HCT116 (cell line): Measurements from ENCODE around the gene KRT38. TPM values are rescaled to one million over a fixed set of nuclear protein-coding genes. Genes with fewer than 3 reads are reported as not detected.

ENCODE experiments used
- ATAC-seq: fragments of 200-7000 bp; cut with Tn5 transposase; 2 replicates; pipeline ENCODE4 v1.9.1; 2020; ENCODE audit warnings: mild to moderate bottlenecking, moderate library complexity
- Bru-seq: library from RNA; stranded (reverse); fragments of 400-500 nt; gene quantifications from one replicate; lab custom pipeline; 2021; lab: Mats Ljungman, UMichigan
- BruChase-seq, 2 experiments: library from RNA; stranded (reverse); fragments of 400-500 nt; gene quantifications; one replicate each; lab custom pipeline; 2021; lab: Mats Ljungman, UMichigan
- BruUV-seq: library from RNA; stranded (reverse); fragments of 400-500 nt; replicated peaks from 2 replicates; lab custom pipeline; 2021; lab: Mats Ljungman, UMichigan
- CTCF ChIA-PET: fragments of 300-600 bp; sonication (Branson Sonifier 250); formaldehyde crosslinking; loops from one replicate; lab custom pipeline; 2021; ENCODE audit warnings: antibody characterized with exemption; lab: Charles Lee
- POLR2A ChIA-PET: fragments of 300-600, 350-600 bp; sonication (Branson Sonifier 250); formaldehyde crosslinking; loops from one replicate; lab custom pipeline; 2021; ENCODE audit warnings: antibody characterized with exemption; lab: Charles Lee
- RAD21 ChIA-PET, 2 experiments: fragments of 300-600 bp; sonication (Branson Sonifier 250); formaldehyde crosslinking; loops; one replicate each; lab custom pipeline; 2023; ENCODE audit warnings: low total read pairs in 2 of 2; ENCODE audit not compliant: uncharacterized antibody in 2 of 2, unreplicated experiment in 2 of 2, low non-redundant PET in 1 of 2; lab: Charles Lee
- DNase-seq: peaks from one replicate; pipeline ENCODE4 v3.0.0-alpha.2; 2010; ENCODE audit warnings: low read depth, low spot score
- H2AFZ ChIP-seq: fragments of 200-600 bp; shearing (Covaris generic), sonication (generic); 2 replicates; pipeline ENCODE4 v1.6.1; 2017; ENCODE audit warnings: low read depth, mixed run types, mixed read lengths, antibody characterized with exemption, low read length; ENCODE audit not compliant: poor library complexity, severe bottlenecking
- H3K27ac ChIP-seq: 2 replicates; pipeline ENCODE4 v1.5.1; 2012; ENCODE audit warnings: low read depth, low read length
- H3K27me3 ChIP-seq: fragments of 200-600 bp; sonication (generic); 2 replicates; pipeline ENCODE4 v1.6.1; 2016; ENCODE audit warnings: mixed run types, low read length, mixed read lengths; ENCODE audit not compliant: insufficient read depth
- H3K36me3 ChIP-seq, 2 experiments: fragments of 200-500 bp in 1 of 2; fragments of 200-600 bp in 1 of 2; sonication (Bioruptor generic) in 1 of 2; sonication (generic) in 1 of 2; 2 replicates each; pipeline versions ENCODE4 v1.5.1 to v1.6.1; 2014 to 2016; ENCODE audit warnings: low read length in 2 of 2, inconsistent platforms in 1 of 2, mixed read lengths in 1 of 2, mixed run types in 1 of 2; ENCODE audit not compliant: insufficient read depth in 2 of 2, control insufficient read depth in 1 of 2
- H3K4me1 ChIP-seq, 2 experiments: fragments of 200-600 bp in 1 of 2; sonication (generic) in 1 of 2; 2 replicates each; pipeline versions ENCODE4 v1.5.1 to v1.6.1; 2012 to 2017; ENCODE audit warnings: low read length in 2 of 2, inconsistent platforms in 1 of 2, mild to moderate bottlenecking in 1 of 2, mixed read lengths in 1 of 2, mixed run types in 1 of 2, moderate library complexity in 1 of 2; ENCODE audit not compliant: insufficient read depth in 2 of 2, control insufficient read depth in 1 of 2
- H3K4me2 ChIP-seq: fragments of 200-600 bp; sonication (generic); 2 replicates; pipeline ENCODE4 v1.6.1; 2017; ENCODE audit warnings: mixed run types, low read length, mixed read lengths
- H3K4me3 ChIP-seq, 2 experiments: fragments of 200-600 bp in 1 of 2; sonication (generic) in 1 of 2; replicated peaks in 1 of 2; 2 replicates each; pipeline ENCODE4 v1.5.1; 2011 to 2016; ENCODE audit warnings: low read length in 2 of 2, control low read depth in 1 of 2, low read depth in 1 of 2, mild to moderate bottlenecking in 1 of 2, mixed read lengths in 1 of 2, mixed run types in 1 of 2
- H3K79me2 ChIP-seq: fragments of 200-600 bp; sonication (generic); 2 replicates; pipeline ENCODE4 v1.6.1; 2017; ENCODE audit warnings: mild to moderate bottlenecking, mixed run types, low read length, moderate library complexity, mixed read lengths; ENCODE audit not compliant: insufficient read depth
- H3K9ac ChIP-seq: fragments of 200-600 bp; sonication (generic); 2 replicates; pipeline ENCODE4 v1.6.1; 2016; ENCODE audit warnings: low read length, mixed read lengths
- H3K9me2 ChIP-seq: fragments of 200-600 bp; sonication (generic), shearing (Covaris generic); 2 replicates; pipeline ENCODE4 v1.6.1; 2017; ENCODE audit warnings: mixed run types, mild to moderate bottlenecking, moderate library complexity; ENCODE audit not compliant: insufficient read depth
- H3K9me3 ChIP-seq, 2 experiments: fragments of 200-500 bp in 1 of 2; fragments of 200-600 bp in 1 of 2; sonication (Bioruptor generic) in 1 of 2; sonication (generic) in 1 of 2; 2 replicates each; pipeline ENCODE4 v1.6.1; 2014 to 2017; ENCODE audit warnings: low read length in 2 of 2, mixed read lengths in 2 of 2, inconsistent platforms in 1 of 2, low read depth in 1 of 2, mild to moderate bottlenecking in 1 of 2, mixed run types in 1 of 2, moderate library complexity in 1 of 2; ENCODE audit not compliant: control insufficient read depth in 1 of 2, insufficient read depth in 1 of 2
- H4K20me1 ChIP-seq: fragments of 200-600 bp; sonication (generic), shearing (Covaris generic); 2 replicates; pipeline ENCODE4 v1.6.1; 2017; ENCODE audit warnings: mixed run types, mild to moderate bottlenecking, moderate library complexity; ENCODE audit not compliant: insufficient read depth
- ATF3 ChIP-seq: IDR thresholded peaks from 2 replicates; pipeline ENCODE4 v1.6.1; 2012
- CBX3 ChIP-seq: IDR thresholded peaks from 2 replicates; pipeline ENCODE4 v1.6.1; 2012; ENCODE audit warnings: low read depth
- CEBPB ChIP-seq: IDR thresholded peaks from 2 replicates; pipeline ENCODE4 v1.6.1; 2012; ENCODE audit warnings: low read depth
- CTCF ChIP-seq, 3 experiments: fragments of 200-600 bp in 1 of 3; sonication (generic) in 1 of 3; IDR thresholded peaks in 2 of 3; conservative IDR thresholded peaks in 1 of 3; 2 replicates each; pipeline ENCODE4 v1.5.1; 2012 to 2017; ENCODE audit warnings: low read depth in 2 of 3, low read length in 2 of 3, antibody characterized with exemption in 1 of 3, borderline replicate concordance in 1 of 3, control low read depth in 1 of 3, mild to moderate bottlenecking in 1 of 3, mixed read lengths in 1 of 3, mixed run types in 1 of 3, moderate library complexity in 1 of 3; ENCODE audit not compliant: insufficient read depth in 1 of 3
- EGR1 ChIP-seq: IDR thresholded peaks from 2 replicates; pipeline ENCODE4 v1.6.1; 2012; ENCODE audit warnings: low read depth
- ELF1 ChIP-seq: IDR thresholded peaks from 2 replicates; pipeline ENCODE4 v1.6.1; 2012; ENCODE audit warnings: low read depth, borderline replicate concordance
- EZH2phosphoT487 ChIP-seq: fragments of 200-600 bp; IDR thresholded peaks from 2 replicates; pipeline ENCODE4 v1.6.1; 2018; ENCODE audit warnings: antibody characterized with exemption, borderline replicate concordance
- FOSL1 ChIP-seq: IDR thresholded peaks from 2 replicates; pipeline ENCODE4 v1.6.1; 2012; ENCODE audit warnings: low read depth
- JUND ChIP-seq: IDR thresholded peaks from 2 replicates; pipeline ENCODE4 v1.6.1; 2012
- MAX ChIP-seq: IDR thresholded peaks from 2 replicates; pipeline ENCODE4 v1.6.1; 2012
- POLR2A ChIP-seq: IDR thresholded peaks from 2 replicates; pipeline ENCODE4 v1.7.0; 2011; ENCODE audit warnings: borderline replicate concordance; ENCODE audit not compliant: insufficient read depth, insufficient read length; ENCODE audit errors: extremely low read depth
- RAD21 ChIP-seq: IDR thresholded peaks from 2 replicates; pipeline ENCODE4 v1.6.1; 2012; ENCODE audit warnings: low read depth, mild to moderate bottlenecking
- SP1 ChIP-seq: IDR thresholded peaks from 2 replicates; pipeline ENCODE4 v1.6.1; 2012; ENCODE audit warnings: low read depth
- SRF ChIP-seq: IDR thresholded peaks from 2 replicates; pipeline ENCODE4 v1.6.1; 2012; ENCODE audit warnings: low read depth
- TCF7L2 ChIP-seq: IDR thresholded peaks from 2 replicates; pipeline ENCODE4 v1.7.0; 2011; ENCODE audit warnings: borderline replicate concordance, inconsistent platforms; ENCODE audit not compliant: insufficient read depth, insufficient read length; ENCODE audit errors: extremely low read depth
- YY1 ChIP-seq: IDR thresholded peaks from 2 replicates; pipeline ENCODE4 v1.6.1; 2011; ENCODE audit warnings: low read length, low read depth, moderate library complexity, mild to moderate bottlenecking; ENCODE audit not compliant: insufficient replicate concordance; ENCODE audit errors: extremely low read depth
- ZFX ChIP-seq: fragments of 450-650 bp; IDR thresholded peaks from 2 replicates; pipeline ENCODE4 v1.6.1; 2017
- ZNF274 ChIP-seq: fragments of 200-500 bp; sonication (Bioruptor generic); IDR thresholded peaks from 2 replicates; pipeline ENCODE4 v1.6.1; 2014; ENCODE audit warnings: mild to moderate bottlenecking, low read depth, low read length, inconsistent platforms
- intact Hi-C: fragments of 100-400 bp; cut with micrococcal nuclease; formaldehyde crosslinking; loops from 2 replicates; pipeline ENCODE4 v1.10.0; 2022
- long read RNA-seq: library from polyadenylated mRNA; unstranded; transcript quantifications from one replicate; pipeline ENCODE4 v2.0.0, GENCODE V29; 2021; ENCODE audit not compliant: unreplicated experiment
- polyA plus RNA-seq: library from polyadenylated mRNA; unstranded; fragments of >200 nt; gene quantifications from 2 replicates; pipeline ENCODE4 v1.2.1, GENCODE V29; 2012; ENCODE audit warnings: missing spikeins
- total RNA-seq: library from RNA; stranded (reverse); gene quantifications from one replicate; pipeline ENCODE4 v1.2.1, GENCODE V29; 2021; ENCODE audit not compliant: unreplicated experiment

KRT38 gene
- total RNA-seq, result not detected
- 0.02 and 0.03 TPM in 2 replicates for polyA plus RNA-seq
- Bru-seq, nascent RNA, result percentile 11 among the genes with signal in this experiment
- not detected for BruChase-seq, experiment 1, labeled RNA remaining after a 6-hour chase
- BruChase-seq, experiment 2, labeled RNA remaining after a 2-hour chase, result not detected
- long read RNA-seq, result 0 reads

- no peaks in the 10 kb centered on the region for H3K36me3 ChIP-seq
- DNase-seq (no peak), ATAC-seq (no peak)
- H4K20me1 ChIP-seq, result no peaks in the 10 kb centered on the region
- no peaks in the 10 kb centered on the region for H3K9me2 ChIP-seq
- no peaks in the 10 kb centered on the region for H3K27me3 ChIP-seq
- H3K9me3 ChIP-seq, result no peaks in the 10 kb centered on the region
- H3K4me1 ChIP-seq, result no peaks in the 10 kb centered on the region
- H3K27ac ChIP-seq, result no peak within 1 kb of the TSS
- no peak within 1 kb of the TSS for H2AFZ ChIP-seq
- ChIA-PET POLR2A (no interaction called here), CTCF (no interaction called here), RAD21 (no interaction called here)
- BruUV-seq, result no TSS peak
- no peak for TF ChIP-seq ZNF274
- TF ChIP-seq SP1, result no peak
- no peak for TF ChIP-seq CEBPB
- TF ChIP-seq FOSL1, result no peak
- TF ChIP-seq SRF, result no peak
- no peak for TF ChIP-seq RAD21
- TF ChIP-seq ATF3, result no peak
- TF ChIP-seq ELF1, result no peak
- no peak for TF ChIP-seq CTCF (IDR thresholded peaks at IDR 0.05 in 2 of 3, conservative IDR thresholded peaks at IDR 0.05 in 1 of 3; ENCODE audit: borderline replicate concordance in 1 of 3, insufficient read depth in 1 of 3, low read depth in 2 of 3, low read length in 2 of 3)
- no peak for TF ChIP-seq JUND
- no peak for TF ChIP-seq CBX3
- TF ChIP-seq POLR2A, result no peak
- TF ChIP-seq YY1, result no peak
- TF ChIP-seq TCF7L2, result no peak
- TF ChIP-seq EZH2phosphoT487, result no peak
- no peak for TF ChIP-seq MAX
- no peak for TF ChIP-seq EGR1
- no peak for TF ChIP-seq ZFX
- no peak within 1 kb of the TSS for H3K9ac ChIP-seq
- H3K4me2 ChIP-seq, result no peak within 1 kb of the TSS
- intact Hi-C loops, result no loop called here
- no peak within 1 kb of the TSS for H3K4me3 ChIP-seq
- H3K79me2 ChIP-seq, result no peaks in the 10 kb centered on the region
These were observed at the start of gene KRT38 for GRCh38 chr17:41440531-41441033. TSS of gene KRT38 (minus strand) at chr17:41440983. CDS start at chr17:41440921, 62 bp downstream.
